Measurements from ENCODE around the gene PTBP1. TPM values are rescaled to one million over a fixed set of nuclear protein-coding genes. Genes with fewer than 3 reads are reported as not detected.

PTBP1 gene
- total and polyA plus RNA-seq, 9 donors, result 73.4 to 312 (median 215) TPM

GRCh38 chr19:769616-770015, 27.6 kb upstream of the PTBP1 start:
- no peaks in the 10 kb centered on the region for H3K27me3 ChIP-seq
- no peak overlapping the region for H3K4me3 ChIP-seq
- intact Hi-C loops (cut with DNase I), result loop anchor here in 2 of 4 donors (5.0 to 10.0 kb wide), 4 partner anchors 145 to 225 kb away; partner anchors contain the start of genes KISS1R (in 2 of the 2), R3HDM4 (in 1 of the 2) and WDR18 (in 1 of the 2)
- H3K36me3 ChIP-seq, result no peaks in the 10 kb centered on the region
- no peaks in the 10 kb centered on the region for H3K4me1 ChIP-seq (ENCODE audit: insufficient read depth)
- H3K27ac ChIP-seq, result no peak overlapping the region
- no peak for DNase-seq
- WGBS, 3 donors, result 72 to 87% (median 81%) methylated on average over 6 of the region's 6 CpGs
- H3K9me3 ChIP-seq, result no peaks in the 10 kb centered on the region
- TF ChIP-seq EP300 (IDR thresholded peaks at IDR 0.05), result no peak
- no peak for TF ChIP-seq CTCF (IDR thresholded peaks at IDR 0.05)
- TF ChIP-seq POLR2A (IDR thresholded peaks at IDR 0.05), result no peak

GRCh38 chr19:771332-771785, 25.9 kb upstream of the PTBP1 start:
- no peaks in the 10 kb centered on the region for H3K9me3 ChIP-seq
- intact Hi-C loops (cut with DNase I), result loop anchor here in 2 of 4 donors (10.0 kb wide), 3 partner anchors 143 to 223 kb away; partner anchors contain the start of genes KISS1R (in 1 of the 2), R3HDM4 (in 1 of the 2) and WDR18 (in 1 of the 2)
- H3K4me3 ChIP-seq, result no peak overlapping the region
- no peak overlapping the region for H3K27ac ChIP-seq
- H3K36me3 ChIP-seq, result no peaks in the 10 kb centered on the region
- no peak for TF ChIP-seq POLR2A (IDR thresholded peaks at IDR 0.05)
- WGBS, 3 donors, result 12 to 21% (median 18%) methylated on average over 6 of the region's 6 CpGs
- no peaks in the 10 kb centered on the region for H3K27me3 ChIP-seq
- no peaks in the 10 kb centered on the region for H3K4me1 ChIP-seq (ENCODE audit: insufficient read depth)
- no peak for DNase-seq

GRCh38 chr19:772063-772462, 25.2 kb upstream of the PTBP1 start:
- intact Hi-C loops (cut with DNase I), result loop anchor here in 2 of 4 donors (10.0 kb wide), 3 partner anchors 143 to 223 kb away; partner anchors contain the start of genes KISS1R (in 1 of the 2), R3HDM4 (in 1 of the 2) and WDR18 (in 1 of the 2)
- TF ChIP-seq CTCF (IDR thresholded peaks at IDR 0.05), result no peak
- no peak for TF ChIP-seq POLR2A (IDR thresholded peaks at IDR 0.05)
- TF ChIP-seq EP300 (IDR thresholded peaks at IDR 0.05), result no peak
- Histone ChIP-seq H3K9me3 (no peaks in the 10 kb centered on the region), H3K36me3 (no peaks in the 10 kb centered on the region), H3K4me3 (no peak overlapping the region), H3K27me3 (no peaks in the 10 kb centered on the region), H3K27ac (no peak overlapping the region), H3K4me1 (ENCODE audit: insufficient read depth) (no peaks in the 10 kb centered on the region)
- 75 to 88% (median 82%) methylated on average over 5 of the region's 5 CpGs for WGBS, 3 donors
- DNase-seq, result no peak

GRCh38 chr19:772730-773436, 24.4 kb upstream of the PTBP1 start:
- WGBS, 3 donors, result 65 to 80% (median 74%) methylated on average over 17 to 18 of the region's 18 CpGs
- Histone ChIP-seq H3K9me3 (no peaks in the 10 kb centered on the region), H3K4me1 (ENCODE audit: insufficient read depth) (no peaks in the 10 kb centered on the region), H3K27me3 (no peaks in the 10 kb centered on the region), H3K4me3 (no peak overlapping the region), H3K36me3 (no peaks in the 10 kb centered on the region), H3K27ac (no peak overlapping the region)
- intact Hi-C loops (cut with DNase I), result loop anchor here in 2 of 4 donors (10.0 kb wide), 3 partner anchors 142 to 222 kb away; partner anchors contain the start of genes KISS1R (in 1 of the 2), R3HDM4 (in 1 of the 2) and WDR18 (in 1 of the 2)
- TF ChIP-seq POLR2A (IDR thresholded peaks at IDR 0.05) (no peak), CTCF (IDR thresholded peaks at IDR 0.05) (no peak), EP300 (IDR thresholded peaks at IDR 0.05) (no peak)
- DNase-seq, result no peak
